Epidermal melanocyte (primary cell): ENCODE results near the gene SNCG.
"Not testable (repeated sequence)": the region's sequence is repeated elsewhere in the genome, so short reads cannot be mapped to it uniquely, and the experiment has no call there.

Experiments
- DNase-seq: peaks from one replicate; pipeline ENCODE4 v3.0.0; 2011; ENCODE audit warnings: low spot score; ENCODE audit not compliant: insufficient read length

The SNCG gene

GRCh38 chr10:86958116-86958900, at the start of gene SNCG:
SNCG (plus strand) TSS chr10:86958599; CDS start chr10:86958698, 99 bp downstream.
- DNase-seq = no peak

GRCh38 chr10:86914734-86915133, 43.7 kb upstream of the SNCG start:
- no peak for DNase-seq

- DNase-seq = no peak
Observed at GRCh38 chr10:86918022-86918471, 40.4 kb upstream of the SNCG start.

- no peak for DNase-seq
Observed at GRCh38 chr10:86922553-86922961, 35.8 kb upstream of the SNCG start.

GRCh38 chr10:86929468-86930380, 28.7 kb upstream of the SNCG start:
- no peak for DNase-seq

GRCh38 chr10:86931872-86932271, 26.5 kb upstream of the SNCG start:
- no peak for DNase-seq

GRCh38 chr10:86932674-86933073, 25.7 kb upstream of the SNCG start:
- DNase-seq = no peak

GRCh38 chr10:86934162-86934711, 24.2 kb upstream of the SNCG start:
- not testable (repeated sequence) for DNase-seq

- DNase-seq = no peak
Observed at GRCh38 chr10:86936661-86937501, 21.5 kb upstream of the SNCG start.

- DNase-seq = no peak
Observed at GRCh38 chr10:86937502-86938154, 20.8 kb upstream of the SNCG start.

- no peak for DNase-seq
Observed at GRCh38 chr10:86938260-86938659, 20.1 kb upstream of the SNCG start.

GRCh38 chr10:86940076-86940475, 18.3 kb upstream of the SNCG start:
- not testable (repeated sequence) for DNase-seq

GRCh38 chr10:86940677-86941076, 17.7 kb upstream of the SNCG start:
- DNase-seq = no peak

- no peak for DNase-seq
Observed at GRCh38 chr10:86941426-86941825, 17.0 kb upstream of the SNCG start.

GRCh38 chr10:86941991-86942421, 16.4 kb upstream of the SNCG start:
- DNase-seq = no peak

- no peak for DNase-seq
Observed at GRCh38 chr10:86942441-86943315, 15.7 kb upstream of the SNCG start.

- no peak for DNase-seq
Observed at GRCh38 chr10:86943316-86944030, 14.9 kb upstream of the SNCG start.

GRCh38 chr10:86944031-86944419, 14.4 kb upstream of the SNCG start:
- no peak for DNase-seq

GRCh38 chr10:86944471-86944870, 13.9 kb upstream of the SNCG start:
- no peak for DNase-seq
